BJ (cell line): Measurements from ENCODE around the gene GOLGA2. TPM values are rescaled to one million over a fixed set of nuclear protein-coding genes. Genes with fewer than 3 reads are reported as not detected.

ENCODE experiments used
- CTCF ChIA-PET: fragments of 350-600 bp; formaldehyde crosslinking; extraction: SDS; loops from one replicate; lab custom pipeline; 2021; ENCODE audit warnings: antibody characterized with exemption, inconsistent platforms; lab: Yijun Ruan, JAX
- POLR2A ChIA-PET: fragments of 300-600 bp; sonication (Branson Sonifier 250); formaldehyde crosslinking; extraction: SDS; loops from one replicate; lab custom pipeline; 2021; ENCODE audit warnings: antibody characterized with exemption; lab: Charles Lee
- DNase-seq: peaks from one replicate; pipeline ENCODE4 v3.0.0-alpha.2; 2011; ENCODE audit warnings: low read depth
- H3K27me3 ChIP-seq: 2 replicates; pipeline ENCODE4 v1.6.0; 2011; ENCODE audit warnings: low read length; ENCODE audit not compliant: control insufficient read depth, insufficient read depth
- H3K36me3 ChIP-seq: 2 replicates; pipeline ENCODE4 v1.5.1; 2011; ENCODE audit warnings: low read length; ENCODE audit not compliant: control insufficient read depth, insufficient read depth
- H3K4me3 ChIP-seq: 2 replicates; pipeline ENCODE4 v1.5.1; 2011; ENCODE audit warnings: low read depth, mild to moderate bottlenecking, control low read depth, low read length
- CTCF ChIP-seq: IDR thresholded peaks from 2 replicates; pipeline ENCODE4 v1.5.1; 2011; ENCODE audit warnings: low read depth, mild to moderate bottlenecking, control low read depth, inconsistent platforms, low read length, moderate library complexity; ENCODE audit not compliant: insufficient read depth
- polyA plus RNA-seq: library from polyadenylated mRNA; depleted of rRNA; stranded (reverse); fragments of >200 nt; gene quantifications from 2 replicates; pipeline ENCODE4 v1.2.3, GENCODE V29; 2011

Gene GOLGA2
- polyA plus RNA-seq, 1 experiment: 91.1 TPM

- CTCF ChIA-PET: interaction anchor here (0.9 to 5.5 kb wide), 5 partner anchors 14 to 127 kb away, joined by 3 to 50 read pairs (median 10); partner anchors contain the start of genes CERCAM and CIZ1
- POLR2A ChIA-PET: interaction anchor here (0.7 kb wide), 1 partner anchor 32 kb away, joined by 6 read pairs; no protein-coding TSS in a partner anchor
- no peak for TF ChIP-seq CTCF
- Histone ChIP-seq H3K4me3 (no peak overlapping the region), H3K27me3 (no peaks in the 10 kb centered on the region), H3K36me3 (peaks cover 2% of the 10 kb centered on the region)
- DNase-seq: no peak
Measured at GRCh38 chr9:128293091-128293490, 17.3 kb upstream of the GOLGA2 start.

GRCh38 chr9:128292009-128292408, 16.2 kb upstream of the GOLGA2 start:
- no peak for TF ChIP-seq CTCF
- Histone ChIP-seq H3K27me3 (no peaks in the 10 kb centered on the region), H3K4me3 (no peak overlapping the region), H3K36me3 (peaks cover 2% of the 10 kb centered on the region)
- ChIA-PET POLR2A (no interaction called here), CTCF (interaction anchor here (0.6 to 2.7 kb wide), 5 partner anchors 49 to 133 kb away, joined by 3 to 10 read pairs (median 4); partner anchors contain the start of genes CERCAM and CIZ1)
- DNase-seq: no peak

GRCh38 chr9:128288273-128289004, 12.6 kb upstream of the GOLGA2 start:
- CTCF ChIA-PET: interaction anchor here (0.7 to 1.0 kb wide), 2 partner anchors 8 to 41 kb away, joined by 3 read pairs; no protein-coding TSS in a partner anchor
- POLR2A ChIA-PET: no interaction called here

GRCh38 chr9:128286440-128286839, 10.6 kb upstream of the GOLGA2 start:
- POLR2A ChIA-PET: interaction anchor here (1.0 kb wide), 1 partner anchor 9 kb away, joined by 3 read pairs; no protein-coding TSS in a partner anchor

More at GRCh38 chr9:128288273-128289004, 12.6 kb upstream of the GOLGA2 start:
- no peak overlapping the region for H3K4me3 ChIP-seq
- peaks cover 9% of the 10 kb centered on the region for H3K36me3 ChIP-seq
- no peaks in the 10 kb centered on the region for H3K27me3 ChIP-seq
- DNase-seq: no peak
- TF ChIP-seq CTCF: no peak

More at GRCh38 chr9:128286440-128286839, 10.6 kb upstream of the GOLGA2 start:
- no peaks in the 10 kb centered on the region for H3K27me3 ChIP-seq
- H3K4me3 ChIP-seq: no peak overlapping the region
- H3K36me3 ChIP-seq: peaks cover 9% of the 10 kb centered on the region
- DNase-seq: no peak
- CTCF ChIA-PET: interaction anchor here (1.2 to 5.5 kb wide), 2 partner anchors 9 to 55 kb away, joined by 3 to 17 read pairs; no protein-coding TSS in a partner anchor
- TF ChIP-seq CTCF: no peak
